ENCODE measurements around the gene PCMT1.

- TF ChIP-seq CTCF (IDR thresholded peaks at IDR 0.05; ENCODE audit: control extremely low read depth in 1 of 3, insufficient read depth in 1 of 3, low read depth in 1 of 3, low read length in 3 of 3) (no peak), ZNF274 (IDR thresholded peaks at IDR 0.05; ENCODE audit: borderline replicate concordance, extremely low read depth, low read length) (no peak)
Measured at GRCh38 chr6:149854532-149854931, 105.0 kb downstream of the PCMT1 start.

Measured in H1 (cell line).